OCI-LY1 (cell line): ENCODE measurements around the gene RAB3IL1.

Experiments used
- EZH2 ChIP-seq: fragments of 200-600 bp; sonication (generic), shearing (Covaris generic); IDR thresholded peaks from 2 replicates; pipeline ENCODE4 v1.8.0; 2017; ENCODE audit warnings: borderline replicate concordance, mixed run types, mild to moderate bottlenecking, antibody characterized with exemption, low read length, moderate library complexity, mixed read lengths
- TF ChIP-seq, protein P1 (sequence below): fragments of 200-600 bp; sonication (generic), shearing (Covaris generic); IDR thresholded peaks from 2 replicates; pipeline ENCODE4 v1.5.1; 2017; ENCODE audit warnings: mild to moderate bottlenecking, antibody characterized with exemption, low read length, moderate library complexity, mixed read lengths

DNA sequence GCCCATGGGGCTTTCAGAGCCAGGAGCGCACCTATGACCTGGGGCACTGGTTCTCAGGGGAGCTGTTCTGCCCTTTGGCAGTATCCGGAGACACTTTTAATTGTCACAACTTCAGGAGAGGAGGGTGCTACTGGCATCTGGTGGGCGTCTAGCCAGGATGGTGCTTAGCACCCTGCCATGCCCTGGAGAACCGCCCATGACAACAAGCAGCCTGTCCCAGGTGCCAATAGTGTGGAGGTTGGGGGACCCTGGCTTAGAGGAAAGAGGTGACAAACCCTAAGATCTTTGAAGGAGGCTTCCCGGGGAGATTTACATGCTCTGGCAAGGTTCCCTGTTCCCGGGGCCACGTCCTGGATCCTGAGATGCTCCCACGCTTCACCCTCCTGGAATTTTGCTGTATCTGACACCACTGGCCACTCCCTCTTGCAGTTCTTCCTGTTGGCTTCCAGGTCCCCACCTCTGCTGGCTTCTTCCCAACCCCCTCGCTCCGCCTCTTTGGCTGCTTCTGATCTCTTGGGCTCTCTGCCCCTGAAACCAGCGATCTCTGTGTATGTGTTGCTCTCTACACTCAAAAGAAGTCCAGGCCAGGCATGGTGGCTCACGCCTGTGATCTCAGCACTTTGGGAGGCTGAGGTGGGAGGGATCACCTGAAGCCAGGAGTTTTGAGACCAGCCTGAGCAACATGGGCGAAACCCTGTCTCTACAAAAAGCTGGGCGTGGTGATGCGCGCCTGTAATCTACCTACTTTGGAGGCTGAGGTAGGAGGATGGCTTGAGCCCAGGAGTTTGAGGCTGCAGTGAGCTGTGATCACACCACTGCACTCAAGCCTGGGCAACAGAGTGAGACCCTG lies 57.1 kb downstream of the RAB3IL1 start:
- TF ChIP-seq EZH2: no peak
- TF ChIP-seq, protein P1, sequence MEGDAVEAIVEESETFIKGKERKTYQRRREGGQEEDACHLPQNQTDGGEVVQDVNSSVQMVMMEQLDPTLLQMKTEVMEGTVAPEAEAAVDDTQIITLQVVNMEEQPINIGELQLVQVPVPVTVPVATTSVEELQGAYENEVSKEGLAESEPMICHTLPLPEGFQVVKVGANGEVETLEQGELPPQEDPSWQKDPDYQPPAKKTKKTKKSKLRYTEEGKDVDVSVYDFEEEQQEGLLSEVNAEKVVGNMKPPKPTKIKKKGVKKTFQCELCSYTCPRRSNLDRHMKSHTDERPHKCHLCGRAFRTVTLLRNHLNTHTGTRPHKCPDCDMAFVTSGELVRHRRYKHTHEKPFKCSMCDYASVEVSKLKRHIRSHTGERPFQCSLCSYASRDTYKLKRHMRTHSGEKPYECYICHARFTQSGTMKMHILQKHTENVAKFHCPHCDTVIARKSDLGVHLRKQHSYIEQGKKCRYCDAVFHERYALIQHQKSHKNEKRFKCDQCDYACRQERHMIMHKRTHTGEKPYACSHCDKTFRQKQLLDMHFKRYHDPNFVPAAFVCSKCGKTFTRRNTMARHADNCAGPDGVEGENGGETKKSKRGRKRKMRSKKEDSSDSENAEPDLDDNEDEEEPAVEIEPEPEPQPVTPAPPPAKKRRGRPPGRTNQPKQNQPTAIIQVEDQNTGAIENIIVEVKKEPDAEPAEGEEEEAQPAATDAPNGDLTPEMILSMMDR: no peak
